ENCODE measurements around the gene CTNNBL1. TPM values are rescaled to one million over a fixed set of nuclear protein-coding genes. Genes with fewer than 3 reads are reported as not detected.

The CTNNBL1 gene
- total RNA-seq, 1 experiment from 2014 or later, result 55.4 TPM

GRCh38 chr20:37890643-37891042, 196.8 kb downstream of the CTNNBL1 start:
- H3K36me3 ChIP-seq (ENCODE audit: control insufficient read depth in 1 of 2, insufficient read depth in 2 of 2, low read length in 2 of 2), result no peaks in the 10 kb centered on the region
- DNase-seq (ENCODE audit: low read depth, low spot score) (no peak), ATAC-seq (no peak)
- H3K4me1 ChIP-seq (ENCODE audit: control insufficient read depth in 1 of 2, insufficient read depth in 2 of 2, low read length in 2 of 2), result no peaks in the 10 kb centered on the region
- H4K20me1 ChIP-seq (ENCODE audit: insufficient read depth), result no peaks in the 10 kb centered on the region
- no peaks in the 10 kb centered on the region for H3K9me2 ChIP-seq (ENCODE audit: insufficient read depth)
- H3K9me3 ChIP-seq (ENCODE audit: control insufficient read depth in 1 of 2, insufficient read depth in 1 of 2, low read depth in 1 of 2, low read length in 2 of 2), result no peaks in the 10 kb centered on the region
- TF ChIP-seq JUND (IDR thresholded peaks at IDR 0.05), result no peak
- TF ChIP-seq SRF (IDR thresholded peaks at IDR 0.05; ENCODE audit: low read depth), result no peak
- TF ChIP-seq FOSL1 (IDR thresholded peaks at IDR 0.05; ENCODE audit: low read depth), result no peak
- TF ChIP-seq CEBPB (IDR thresholded peaks at IDR 0.05; ENCODE audit: low read depth), result no peak
- TF ChIP-seq SP1 (IDR thresholded peaks at IDR 0.05; ENCODE audit: low read depth), result no peak
- no peak for TF ChIP-seq POLR2A (IDR thresholded peaks at IDR 0.05; ENCODE audit: borderline replicate concordance, extremely low read depth, insufficient read depth, insufficient read length)
- TF ChIP-seq RAD21 (IDR thresholded peaks at IDR 0.05; ENCODE audit: low read depth), result no peak
- TF ChIP-seq EGR1 (IDR thresholded peaks at IDR 0.05; ENCODE audit: low read depth), result no peak
- TF ChIP-seq ZNF274 (IDR thresholded peaks at IDR 0.05; ENCODE audit: low read depth, low read length), result no peak
- H3K4me3 ChIP-seq (replicated peaks in 1 of 2; ENCODE audit: low read depth in 1 of 2, low read length in 2 of 2), result no peak overlapping the region
- BruUV-seq (replicated peaks), result no TSS peak
- no peaks in the 10 kb centered on the region for H3K79me2 ChIP-seq (ENCODE audit: insufficient read depth, low read length)
- no peak overlapping the region for H3K9ac ChIP-seq (ENCODE audit: low read length)
- no peak overlapping the region for H3K4me2 ChIP-seq (ENCODE audit: low read length)
- H3K27me3 ChIP-seq (ENCODE audit: insufficient read depth, low read length), result no peaks in the 10 kb centered on the region
- CTCF ChIA-PET, result no interaction called here
- intact Hi-C loops (cut with micrococcal nuclease), result loop anchor here (10.0 kb wide), 1 partner anchor 236 kb away; no protein-coding TSS in a partner anchor
- POLR2A ChIA-PET, result no interaction called here
- H3K27ac ChIP-seq (ENCODE audit: low read depth, low read length), result no peak overlapping the region
- H2AFZ ChIP-seq (ENCODE audit: low read depth, low read length, poor library complexity, severe bottlenecking), result no peak overlapping the region
- RAD21 ChIA-PET (ENCODE audit: low non-redundant PET in 1 of 2, low total read pairs in 2 of 2, uncharacterized antibody in 2 of 2, unreplicated experiment in 2 of 2), result no interaction called here

- Histone ChIP-seq H3K27ac (ENCODE audit: low read depth, low read length) (no peak overlapping the region), H3K9me2 (ENCODE audit: insufficient read depth) (no peaks in the 10 kb centered on the region), H3K9ac (ENCODE audit: low read length) (no peak overlapping the region), H3K4me3 (replicated peaks in 1 of 2; ENCODE audit: low read depth in 1 of 2, low read length in 2 of 2) (no peak overlapping the region), H3K79me2 (ENCODE audit: insufficient read depth, low read length) (no peaks in the 10 kb centered on the region), H4K20me1 (ENCODE audit: insufficient read depth) (no peaks in the 10 kb centered on the region), H3K36me3 (ENCODE audit: control insufficient read depth in 1 of 2, insufficient read depth in 2 of 2, low read length in 2 of 2) (no peaks in the 10 kb centered on the region), H2AFZ (ENCODE audit: low read depth, low read length, poor library complexity, severe bottlenecking) (no peak overlapping the region), H3K4me1 (ENCODE audit: control insufficient read depth in 1 of 2, insufficient read depth in 2 of 2, low read length in 2 of 2) (no peaks in the 10 kb centered on the region), H3K4me2 (ENCODE audit: low read length) (no peak overlapping the region), H3K27me3 (ENCODE audit: insufficient read depth, low read length) (no peaks in the 10 kb centered on the region), H3K9me3 (ENCODE audit: control insufficient read depth in 1 of 2, insufficient read depth in 1 of 2, low read depth in 1 of 2, low read length in 2 of 2) (no peaks in the 10 kb centered on the region)
- RAD21 ChIA-PET (ENCODE audit: low non-redundant PET in 1 of 2, low total read pairs in 2 of 2, uncharacterized antibody in 2 of 2, unreplicated experiment in 2 of 2), result no interaction called here
- POLR2A ChIA-PET, result no interaction called here
- intact Hi-C loops (cut with micrococcal nuclease), result loop anchor here (10.0 kb wide), 1 partner anchor 237 kb away; no protein-coding TSS in a partner anchor
- BruUV-seq (replicated peaks), result no TSS peak
- CTCF ChIA-PET, result no interaction called here
- DNase-seq (ENCODE audit: low read depth, low spot score) (no peak), ATAC-seq (no peak)
- TF ChIP-seq CTCF (IDR thresholded peaks at IDR 0.05 in 2 of 3, conservative IDR thresholded peaks at IDR 0.05 in 1 of 3; ENCODE audit: borderline replicate concordance in 1 of 3, insufficient read depth in 1 of 3, low read depth in 2 of 3, low read length in 2 of 3) (no peak), JUND (IDR thresholded peaks at IDR 0.05) (no peak), CEBPB (IDR thresholded peaks at IDR 0.05; ENCODE audit: low read depth) (no peak), RAD21 (IDR thresholded peaks at IDR 0.05; ENCODE audit: low read depth) (no peak), EGR1 (IDR thresholded peaks at IDR 0.05; ENCODE audit: low read depth) (no peak), ZBTB33 (IDR thresholded peaks at IDR 0.05; ENCODE audit: extremely low read depth, insufficient replicate concordance, low read length) (no peak), REST (IDR thresholded peaks at IDR 0.05; ENCODE audit: low read depth) (no peak), POLR2AphosphoS5 (IDR thresholded peaks at IDR 0.05; ENCODE audit: low read depth, low read length) (no peak), POLR2A (IDR thresholded peaks at IDR 0.05; ENCODE audit: borderline replicate concordance, extremely low read depth, insufficient read depth, insufficient read length) (no peak)
These were observed 198.2 kb downstream of the CTNNBL1 start for GRCh38 chr20:37892001-37892400.

Data from HCT116 (cell line).